Measurements from ENCODE around the gene SLC5A10. TPM values are rescaled to one million over a fixed set of nuclear protein-coding genes. Genes with fewer than 3 reads are reported as not detected.
"Not testable (repeated sequence)": the region's sequence is repeated elsewhere in the genome, so short reads cannot be mapped to it uniquely, and the experiment has no call there.

Gene SLC5A10
- total RNA-seq, 1 experiment from 2014 or later = 0.13 TPM

- H3K4me3 ChIP-seq; H3K9me3 ChIP-seq (replicated peaks); H3K36me3 ChIP-seq; DNase-seq (ENCODE audit: low read depth in 1 of 2, low spot score in 2 of 2); H3K27me3 ChIP-seq (replicated peaks); H3K4me1 ChIP-seq (replicated peaks); H3K27ac ChIP-seq: not testable (repeated sequence)
Measured at GRCh38 chr17:19021011-19021621, 69.2 kb downstream of the SLC5A10 start.

GRCh38 chr17:19021622-19022083, 69.7 kb downstream of the SLC5A10 start:
- no peaks in the 10 kb centered on the region for H3K9me3 ChIP-seq (replicated peaks)
- H3K27ac ChIP-seq = no peak overlapping the region
- H3K36me3 ChIP-seq = no peaks in the 10 kb centered on the region
- no peaks in the 10 kb centered on the region for H3K27me3 ChIP-seq (replicated peaks)
- no peak for DNase-seq (ENCODE audit: low read depth in 1 of 2, low spot score in 2 of 2)
- no peak overlapping the region for H3K4me3 ChIP-seq
- no peaks in the 10 kb centered on the region for H3K4me1 ChIP-seq (replicated peaks)

- no peak overlapping the region for H3K4me3 ChIP-seq
- no peaks in the 10 kb centered on the region for H3K36me3 ChIP-seq
- no peaks in the 10 kb centered on the region for H3K27me3 ChIP-seq (replicated peaks)
- H3K4me1 ChIP-seq (replicated peaks) = no peaks in the 10 kb centered on the region
- H3K27ac ChIP-seq = no peak overlapping the region
- no peak for DNase-seq (ENCODE audit: low read depth in 1 of 2, low spot score in 2 of 2)
- H3K9me3 ChIP-seq (replicated peaks) = no peaks in the 10 kb centered on the region
Measured at GRCh38 chr17:19022128-19022527, 70.2 kb downstream of the SLC5A10 start.

GRCh38 chr17:19022747-19023146, 70.8 kb downstream of the SLC5A10 start:
- Histone ChIP-seq H3K4me1 (replicated peaks) (no peaks in the 10 kb centered on the region), H3K4me3 (no peak overlapping the region), H3K27me3 (replicated peaks) (no peaks in the 10 kb centered on the region), H3K36me3 (no peaks in the 10 kb centered on the region), H3K27ac (no peak overlapping the region), H3K9me3 (replicated peaks) (no peaks in the 10 kb centered on the region)
- DNase-seq (ENCODE audit: low read depth in 1 of 2, low spot score in 2 of 2) = no peak

- H3K27me3 ChIP-seq (replicated peaks) = no peaks in the 10 kb centered on the region
- H3K27ac ChIP-seq = no peak overlapping the region
- no peak for DNase-seq (ENCODE audit: low read depth in 1 of 2, low spot score in 2 of 2)
- H3K4me3 ChIP-seq = no peak overlapping the region
- H3K36me3 ChIP-seq = no peaks in the 10 kb centered on the region
- H3K9me3 ChIP-seq (replicated peaks) = no peaks in the 10 kb centered on the region
- no peaks in the 10 kb centered on the region for H3K4me1 ChIP-seq (replicated peaks)
Measured at GRCh38 chr17:19023209-19023999, 71.4 kb downstream of the SLC5A10 start.

- Histone ChIP-seq H3K27ac (no peak overlapping the region), H3K9me3 (replicated peaks) (no peaks in the 10 kb centered on the region), H3K4me3 (no peak overlapping the region), H3K27me3 (replicated peaks) (no peaks in the 10 kb centered on the region), H3K4me1 (replicated peaks) (no peaks in the 10 kb centered on the region), H3K36me3 (no peaks in the 10 kb centered on the region)
- no peak for DNase-seq (ENCODE audit: low read depth in 1 of 2, low spot score in 2 of 2)
Measured at GRCh38 chr17:19024101-19025078, 72.4 kb downstream of the SLC5A10 start.

- not testable (repeated sequence) for H3K9me3 ChIP-seq (replicated peaks); H3K4me1 ChIP-seq (replicated peaks); H3K27ac ChIP-seq; H3K36me3 ChIP-seq; H3K27me3 ChIP-seq (replicated peaks); H3K4me3 ChIP-seq; DNase-seq (ENCODE audit: low read depth in 1 of 2, low spot score in 2 of 2)
Measured at GRCh38 chr17:19028671-19029070, 76.7 kb downstream of the SLC5A10 start.

GRCh38 chr17:19029740-19030139, 77.8 kb downstream of the SLC5A10 start:
- not testable (repeated sequence) for H3K36me3 ChIP-seq; H3K4me1 ChIP-seq (replicated peaks); H3K4me3 ChIP-seq; DNase-seq (ENCODE audit: low read depth in 1 of 2, low spot score in 2 of 2); H3K27ac ChIP-seq; H3K9me3 ChIP-seq (replicated peaks); H3K27me3 ChIP-seq (replicated peaks)

- H3K27ac ChIP-seq; H3K36me3 ChIP-seq; H3K4me3 ChIP-seq; H3K27me3 ChIP-seq (replicated peaks); H3K4me1 ChIP-seq (replicated peaks); H3K9me3 ChIP-seq (replicated peaks); DNase-seq (ENCODE audit: low read depth in 1 of 2, low spot score in 2 of 2): not testable (repeated sequence)
Measured at GRCh38 chr17:19030771-19031449, 78.9 kb downstream of the SLC5A10 start.

GRCh38 chr17:19031729-19032128, 79.8 kb downstream of the SLC5A10 start:
- not testable (repeated sequence) for H3K4me3 ChIP-seq; H3K4me1 ChIP-seq (replicated peaks); H3K27ac ChIP-seq; H3K36me3 ChIP-seq; H3K9me3 ChIP-seq (replicated peaks); H3K27me3 ChIP-seq (replicated peaks)
- peak in 1 of 2 experiments; percentile 84 for DNase-seq (ENCODE audit: low read depth in 1 of 2, low spot score in 2 of 2)

- not testable (repeated sequence) for H3K36me3 ChIP-seq; H3K27me3 ChIP-seq (replicated peaks); H3K27ac ChIP-seq; H3K4me1 ChIP-seq (replicated peaks); H3K9me3 ChIP-seq (replicated peaks); DNase-seq (ENCODE audit: low read depth in 1 of 2, low spot score in 2 of 2); H3K4me3 ChIP-seq
Measured at GRCh38 chr17:19032377-19032988, 80.5 kb downstream of the SLC5A10 start.

GRCh38 chr17:19036186-19036585, 84.2 kb downstream of the SLC5A10 start:
- H3K9me3 ChIP-seq (replicated peaks); H3K4me1 ChIP-seq (replicated peaks); H3K36me3 ChIP-seq; DNase-seq (ENCODE audit: low read depth in 1 of 2, low spot score in 2 of 2); H3K4me3 ChIP-seq; H3K27me3 ChIP-seq (replicated peaks); H3K27ac ChIP-seq: not testable (repeated sequence)

GRCh38 chr17:19037547-19037946, 85.6 kb downstream of the SLC5A10 start:
- not testable (repeated sequence) for H3K36me3 ChIP-seq

More at GRCh38 chr17:19037547-19037946, 85.6 kb downstream of the SLC5A10 start:
- not testable (repeated sequence) for DNase-seq (ENCODE audit: low read depth in 1 of 2, low spot score in 2 of 2); H3K4me1 ChIP-seq (replicated peaks); H3K9me3 ChIP-seq (replicated peaks); H3K4me3 ChIP-seq; H3K27me3 ChIP-seq (replicated peaks); H3K27ac ChIP-seq

Data from SJSA1 (cell line).